NCI-H1417 treated with DMSO at 0.1 percent for 48 hours (cell line): ENCODE data around the gene RPL41.
A peak's percentile ranks its signal among the peaks of the same experiment; 100 is the strongest.
"Not testable (repeated sequence)": the region's sequence is repeated elsewhere in the genome, so short reads cannot be mapped to it uniquely, and the experiment has no call there.

Experiments
- DNase-seq: peaks from one replicate; lab custom pipeline; 2025; lab: John Stamatoyannopoulos, UW

Gene RPL41

DNA sequence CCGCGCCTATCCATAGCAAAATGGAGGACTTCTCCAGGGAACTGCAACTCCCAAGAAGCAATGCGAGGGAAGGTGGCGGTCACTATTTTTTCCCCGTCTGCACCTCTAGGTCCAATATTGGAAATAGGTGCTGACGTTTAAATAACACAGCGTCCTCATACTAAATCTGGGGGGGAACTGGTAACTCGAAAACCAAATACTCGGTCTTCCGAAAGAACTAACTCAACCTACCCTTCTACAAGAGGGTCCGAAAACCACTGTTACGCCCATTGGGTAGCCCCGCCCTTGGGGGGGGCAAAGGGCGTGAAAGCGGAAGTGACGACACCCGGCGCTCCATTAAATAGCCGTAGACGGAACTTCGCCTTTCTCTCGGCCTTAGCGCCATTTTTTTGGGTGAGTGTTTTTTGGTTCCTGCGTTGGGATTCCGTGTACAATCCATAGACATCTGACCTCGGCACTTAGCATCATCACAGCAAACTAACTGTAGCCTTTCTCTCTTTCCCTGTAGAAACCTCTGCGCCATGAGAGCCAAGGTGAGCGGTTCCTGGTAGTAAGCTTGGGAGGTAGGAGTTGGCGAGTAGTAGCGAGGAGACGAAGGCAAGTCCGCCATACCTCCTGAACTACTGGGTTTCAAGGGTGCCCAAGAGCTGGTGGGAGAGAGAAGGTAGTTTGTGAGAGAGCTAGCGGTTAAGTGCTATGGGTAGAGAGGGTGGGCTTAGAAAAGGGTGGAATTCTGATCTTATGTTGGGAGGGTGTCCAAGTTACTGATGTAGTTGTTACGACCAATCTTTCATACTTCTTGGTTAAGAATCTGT, at the start of gene RPL41:
Gene RPL41, plus strand, starts transcription at position 367 of the 815 bp plus-strand sequence.
- peak; percentile 99 for DNase-seq

DNA sequence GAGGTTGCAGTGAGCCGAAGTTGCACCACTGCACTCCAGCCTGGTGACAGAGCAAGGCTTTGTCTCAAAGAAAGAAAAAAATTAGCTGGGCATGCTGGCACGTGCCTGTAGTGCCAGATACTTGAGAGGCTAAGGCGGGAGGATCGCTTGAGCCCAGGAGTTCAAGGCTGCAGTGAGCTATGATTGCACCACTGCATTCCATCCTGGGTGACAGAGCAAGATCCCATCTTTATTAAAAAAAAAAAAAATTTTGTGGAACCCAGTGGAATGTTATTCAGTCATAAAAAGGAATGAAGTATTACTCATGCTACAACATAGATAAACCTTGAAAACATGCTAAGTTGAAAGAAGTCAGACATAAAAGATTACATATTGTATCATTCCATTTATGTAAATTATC, 44.8 kb upstream of the RPL41 start:
- DNase-seq, result no peak

- DNase-seq, result no peak
Observed at GRCh38 chr12:56074396-56074795, 42.0 kb upstream of the RPL41 start.

DNA sequence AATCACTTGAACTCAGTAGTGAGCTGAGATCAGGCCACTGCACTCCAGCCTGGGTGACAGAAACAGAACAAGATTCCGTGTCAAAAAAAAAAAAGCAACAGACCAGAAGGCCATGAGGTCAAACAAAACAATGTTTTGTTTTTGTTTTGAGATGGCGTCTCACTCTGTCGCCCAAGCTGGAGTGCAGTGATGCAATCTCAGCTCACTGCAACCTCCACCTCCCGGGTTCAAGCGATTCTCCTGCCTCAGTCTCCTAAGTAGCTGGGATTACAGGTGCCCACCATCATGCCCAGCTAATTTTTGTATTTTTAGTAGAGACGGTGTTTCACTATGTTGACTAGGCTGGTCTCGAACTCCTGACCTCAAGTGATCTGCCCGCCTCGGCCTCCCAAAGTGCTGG, 38.5 kb upstream of the RPL41 start:
- DNase-seq, result not testable (repeated sequence)

DNA sequence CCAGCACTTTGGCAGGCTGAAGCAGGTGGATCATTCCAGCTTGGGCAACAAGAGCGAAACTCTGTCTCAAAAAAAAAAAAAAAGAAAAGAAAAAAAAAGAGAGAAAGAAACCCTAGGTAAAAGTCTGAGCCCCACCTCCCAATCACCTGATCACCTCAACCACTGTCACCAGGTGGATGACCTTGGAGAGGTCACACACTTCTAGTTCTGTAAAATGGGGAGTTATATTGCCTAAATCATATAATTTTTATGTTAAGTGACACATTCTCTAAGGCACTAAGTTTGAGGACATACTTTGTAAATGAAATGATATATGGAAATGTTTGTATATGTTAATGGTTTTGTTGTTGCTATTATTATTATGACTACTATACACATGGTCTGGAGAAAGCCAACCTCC, 38.0 kb upstream of the RPL41 start:
- no peak for DNase-seq

GRCh38 chr12:56078931-56079722, 37.3 kb upstream of the RPL41 start:
- DNase-seq, result no peak

DNA sequence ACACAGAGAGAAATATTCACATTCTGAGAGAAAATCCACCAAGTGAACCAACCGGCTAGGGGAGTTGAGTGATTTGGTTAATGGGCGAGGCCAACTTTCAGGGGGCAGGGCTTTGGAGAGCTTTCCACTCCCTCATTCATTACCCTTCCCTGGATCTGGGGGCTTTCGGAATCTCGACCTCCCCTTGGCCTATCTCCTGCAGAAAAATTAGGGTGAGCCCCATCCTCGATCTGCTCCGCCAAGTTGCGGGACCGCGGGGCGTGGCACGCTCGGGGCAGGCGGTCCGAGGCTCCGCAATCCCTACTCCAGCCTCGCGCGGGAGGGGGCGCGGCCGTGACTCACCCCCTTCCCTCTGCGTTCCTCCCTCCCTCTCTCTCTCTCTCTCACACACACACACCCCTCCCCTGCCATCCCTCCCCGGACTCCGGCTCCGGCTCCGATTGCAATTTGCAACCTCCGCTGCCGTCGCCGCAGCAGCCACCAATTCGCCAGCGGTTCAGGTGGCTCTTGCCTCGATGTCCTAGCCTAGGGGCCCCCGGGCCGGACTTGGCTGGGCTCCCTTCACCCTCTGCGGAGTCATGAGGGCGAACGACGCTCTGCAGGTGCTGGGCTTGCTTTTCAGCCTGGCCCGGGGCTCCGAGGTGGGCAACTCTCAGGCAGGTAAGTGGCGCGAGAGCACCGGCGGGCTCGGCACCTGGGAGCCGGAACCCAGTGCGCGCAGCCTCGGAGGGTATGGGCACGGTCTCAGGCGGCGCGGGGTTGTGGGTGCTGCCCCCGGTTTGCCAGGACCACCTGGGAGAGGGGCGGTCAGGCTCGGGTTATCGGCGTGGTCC, 36.5 kb upstream of the RPL41 start, which contains the start of gene ERBB3:
Gene ERBB3, plus strand, starts transcription at position 443 of the 833 bp plus-strand sequence. Its CDS starts 136 bp downstream, at position 579.
- no peak for DNase-seq

DNA sequence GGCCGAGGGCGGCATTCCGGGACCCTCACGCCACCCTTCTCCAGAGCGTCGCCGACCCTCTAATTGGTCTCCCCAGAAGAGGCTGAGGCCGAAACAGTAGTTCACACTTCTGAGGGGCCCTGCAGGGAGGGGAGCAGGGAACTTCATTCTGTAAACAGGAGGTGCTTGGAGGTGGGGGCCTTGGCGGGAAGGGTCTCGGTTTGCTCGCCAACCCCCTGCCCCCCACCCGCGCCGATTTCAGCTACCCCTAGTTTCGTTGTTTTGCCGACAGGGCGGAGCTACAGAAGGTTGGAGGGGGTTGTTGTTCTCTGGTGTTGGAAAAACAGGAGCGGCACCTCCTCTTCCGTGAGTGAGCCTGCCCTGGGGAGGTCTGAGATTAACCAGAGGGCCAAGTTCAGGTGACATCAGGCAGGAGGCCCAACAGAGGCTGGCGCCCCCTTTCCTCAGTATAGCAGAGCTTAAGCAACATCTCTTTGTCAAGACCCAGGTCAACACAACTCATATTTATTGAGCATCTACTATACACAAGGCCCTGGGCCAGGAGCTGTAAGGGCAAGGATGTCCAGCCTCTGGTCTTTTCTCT, 35.8 kb upstream of the RPL41 start:
- no peak for DNase-seq

GRCh38 chr12:56081393-56082347, 34.8 kb upstream of the RPL41 start:
- DNase-seq, result no peak

DNA sequence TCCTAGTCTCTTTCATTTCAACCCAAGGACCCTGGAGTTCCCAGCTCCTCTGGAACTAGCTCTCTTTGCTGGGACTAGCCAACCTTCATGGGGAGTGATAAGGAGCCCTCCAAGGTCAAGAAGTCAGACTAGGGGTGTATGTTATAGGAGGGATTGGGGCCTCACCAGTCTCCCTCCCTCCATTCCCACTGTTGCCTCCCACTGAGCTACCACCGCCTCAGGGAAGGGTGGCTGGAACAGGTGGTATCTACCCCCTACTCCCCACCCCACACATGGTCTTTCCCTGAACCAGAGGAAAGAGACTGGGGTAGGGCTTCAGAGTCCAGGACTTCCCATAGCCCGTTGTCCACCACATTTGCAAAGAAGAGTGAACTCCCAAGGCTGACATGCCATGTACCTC, 34.1 kb upstream of the RPL41 start:
- DNase-seq, result no peak

- no peak for DNase-seq
Observed at GRCh38 chr12:56082967-56083366, 33.5 kb upstream of the RPL41 start.

GRCh38 chr12:56084958-56085543, 31.4 kb upstream of the RPL41 start:
- DNase-seq, result no peak

DNA sequence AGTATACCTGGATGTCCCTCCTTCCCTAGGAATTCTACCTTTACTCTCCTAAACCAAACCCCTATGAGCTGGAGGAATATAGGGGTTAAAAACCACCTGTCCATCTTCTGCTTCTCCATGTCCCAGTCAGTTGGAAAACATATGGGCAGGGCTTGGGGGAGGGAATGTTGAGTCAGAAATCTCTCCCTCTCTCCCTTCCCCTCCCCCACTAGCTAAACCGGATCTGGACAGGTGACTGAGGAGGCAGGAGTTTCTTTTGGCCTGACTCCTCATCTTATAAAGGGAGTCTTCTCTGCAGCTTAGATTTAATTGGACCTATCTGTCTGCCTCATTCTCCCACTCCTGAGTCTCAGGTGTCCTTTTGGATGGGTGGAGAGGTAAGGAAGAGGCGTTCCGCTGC, 30.3 kb upstream of the RPL41 start:
- DNase-seq, result no peak

DNA sequence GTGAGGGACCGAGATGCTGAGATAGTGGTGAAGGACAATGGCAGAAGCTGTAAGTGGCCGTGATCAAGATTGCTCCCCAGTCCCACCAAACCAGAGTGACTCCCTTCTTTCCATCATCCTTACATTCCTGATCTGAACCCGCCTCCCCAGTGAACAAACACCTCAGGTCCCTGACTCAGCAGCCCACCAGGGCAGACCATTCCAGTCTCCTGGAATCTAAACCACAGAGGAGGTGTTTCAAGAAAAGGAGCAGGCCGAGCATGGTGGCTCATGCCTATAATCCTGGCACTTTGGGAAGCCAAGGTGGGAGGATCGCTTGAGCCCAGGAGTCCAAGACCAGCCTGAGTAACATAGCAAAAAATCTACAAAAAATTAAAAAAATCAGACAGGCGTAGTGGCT, 29.8 kb upstream of the RPL41 start:
- no peak for DNase-seq

GRCh38 chr12:56087220-56087619, 29.2 kb upstream of the RPL41 start:
- DNase-seq, result no peak

DNA sequence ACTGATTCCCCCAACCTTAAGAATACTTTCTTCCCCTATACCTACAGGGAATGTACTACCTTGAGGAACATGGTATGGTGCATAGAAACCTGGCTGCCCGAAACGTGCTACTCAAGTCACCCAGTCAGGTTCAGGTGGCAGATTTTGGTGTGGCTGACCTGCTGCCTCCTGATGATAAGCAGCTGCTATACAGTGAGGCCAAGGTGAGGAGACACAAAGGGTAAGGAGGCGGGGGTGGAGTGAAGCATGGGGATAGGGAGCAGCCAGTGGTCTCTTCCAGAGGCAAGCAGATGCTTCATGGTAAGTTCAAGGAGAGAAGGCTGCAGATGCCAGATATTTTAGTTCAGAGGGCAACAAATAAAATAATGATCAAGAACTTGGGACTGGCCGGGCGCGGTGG, 18.7 kb upstream of the RPL41 start:
- no peak for DNase-seq

- DNase-seq, result no peak
Observed at GRCh38 chr12:56098592-56098991, 17.8 kb upstream of the RPL41 start.

DNA sequence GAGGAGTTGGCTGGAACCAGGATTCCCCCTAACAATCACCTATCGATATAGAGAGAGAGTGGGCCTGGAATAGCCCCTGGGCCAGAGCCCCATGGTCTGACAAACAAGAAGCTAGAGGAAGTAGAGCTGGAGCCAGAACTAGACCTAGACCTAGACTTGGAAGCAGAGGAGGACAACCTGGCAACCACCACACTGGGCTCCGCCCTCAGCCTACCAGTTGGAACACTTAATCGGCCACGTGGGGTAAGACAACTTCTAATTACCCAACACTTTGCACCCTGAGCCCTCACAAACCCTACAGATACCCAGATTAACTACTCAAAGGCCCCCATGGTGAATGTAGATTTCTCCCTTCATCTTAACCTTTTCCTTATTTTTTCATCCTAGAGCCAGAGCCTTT, 16.6 kb upstream of the RPL41 start:
- DNase-seq, result no peak

DNA sequence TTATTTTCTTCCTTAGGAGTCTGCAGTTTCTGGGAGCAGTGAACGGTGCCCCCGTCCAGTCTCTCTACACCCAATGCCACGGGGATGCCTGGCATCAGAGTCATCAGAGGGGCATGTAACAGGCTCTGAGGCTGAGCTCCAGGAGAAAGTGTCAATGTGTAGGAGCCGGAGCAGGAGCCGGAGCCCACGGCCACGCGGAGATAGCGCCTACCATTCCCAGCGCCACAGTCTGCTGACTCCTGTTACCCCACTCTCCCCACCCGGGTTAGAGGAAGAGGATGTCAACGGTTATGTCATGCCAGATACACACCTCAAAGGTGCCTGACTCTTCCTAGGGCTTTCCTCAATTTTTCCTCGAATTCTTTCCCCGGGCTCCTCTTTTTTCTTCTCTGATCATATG, 15.4 kb upstream of the RPL41 start:
- DNase-seq, result no peak

DNA sequence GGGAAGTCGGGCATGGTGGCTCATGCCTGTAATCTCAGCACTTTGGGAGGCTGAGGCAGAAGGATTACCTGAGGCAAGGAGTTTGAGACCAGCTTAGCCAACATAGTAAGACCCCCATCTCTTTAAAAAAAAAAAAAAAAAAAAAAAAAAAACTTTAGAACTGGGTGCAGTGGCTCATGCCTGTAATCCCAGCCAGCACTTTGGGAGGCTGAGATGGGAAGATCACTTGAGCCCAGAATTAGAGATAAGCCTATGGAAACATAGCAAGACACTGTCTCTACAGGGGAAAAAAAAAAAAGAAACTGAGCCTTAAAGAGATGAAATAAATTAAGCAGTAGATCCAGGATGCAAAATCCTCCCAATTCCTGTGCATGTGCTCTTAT, 13.8 kb upstream of the RPL41 start:
- DNase-seq, result no peak
